ENCODE measurements around the gene KCNK1.

The KCNK1 gene

GRCh38 chr1:233659495-233659894, 45.6 kb downstream of the KCNK1 start:
- no peak for DNase-seq (ENCODE audit: low spot score)
- in situ Hi-C loops (cut with MboI; ENCODE audit: low sequenced_read_pairs, unreplicated experiment), result no loop called here
- TF ChIP-seq, protein P1, sequence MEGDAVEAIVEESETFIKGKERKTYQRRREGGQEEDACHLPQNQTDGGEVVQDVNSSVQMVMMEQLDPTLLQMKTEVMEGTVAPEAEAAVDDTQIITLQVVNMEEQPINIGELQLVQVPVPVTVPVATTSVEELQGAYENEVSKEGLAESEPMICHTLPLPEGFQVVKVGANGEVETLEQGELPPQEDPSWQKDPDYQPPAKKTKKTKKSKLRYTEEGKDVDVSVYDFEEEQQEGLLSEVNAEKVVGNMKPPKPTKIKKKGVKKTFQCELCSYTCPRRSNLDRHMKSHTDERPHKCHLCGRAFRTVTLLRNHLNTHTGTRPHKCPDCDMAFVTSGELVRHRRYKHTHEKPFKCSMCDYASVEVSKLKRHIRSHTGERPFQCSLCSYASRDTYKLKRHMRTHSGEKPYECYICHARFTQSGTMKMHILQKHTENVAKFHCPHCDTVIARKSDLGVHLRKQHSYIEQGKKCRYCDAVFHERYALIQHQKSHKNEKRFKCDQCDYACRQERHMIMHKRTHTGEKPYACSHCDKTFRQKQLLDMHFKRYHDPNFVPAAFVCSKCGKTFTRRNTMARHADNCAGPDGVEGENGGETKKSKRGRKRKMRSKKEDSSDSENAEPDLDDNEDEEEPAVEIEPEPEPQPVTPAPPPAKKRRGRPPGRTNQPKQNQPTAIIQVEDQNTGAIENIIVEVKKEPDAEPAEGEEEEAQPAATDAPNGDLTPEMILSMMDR (IDR thresholded peaks at IDR 0.05; ENCODE audit: borderline replicate concordance, control extremely low read depth, extremely low read depth, insufficient read depth, missing control alignments), result no peak

DNA sequence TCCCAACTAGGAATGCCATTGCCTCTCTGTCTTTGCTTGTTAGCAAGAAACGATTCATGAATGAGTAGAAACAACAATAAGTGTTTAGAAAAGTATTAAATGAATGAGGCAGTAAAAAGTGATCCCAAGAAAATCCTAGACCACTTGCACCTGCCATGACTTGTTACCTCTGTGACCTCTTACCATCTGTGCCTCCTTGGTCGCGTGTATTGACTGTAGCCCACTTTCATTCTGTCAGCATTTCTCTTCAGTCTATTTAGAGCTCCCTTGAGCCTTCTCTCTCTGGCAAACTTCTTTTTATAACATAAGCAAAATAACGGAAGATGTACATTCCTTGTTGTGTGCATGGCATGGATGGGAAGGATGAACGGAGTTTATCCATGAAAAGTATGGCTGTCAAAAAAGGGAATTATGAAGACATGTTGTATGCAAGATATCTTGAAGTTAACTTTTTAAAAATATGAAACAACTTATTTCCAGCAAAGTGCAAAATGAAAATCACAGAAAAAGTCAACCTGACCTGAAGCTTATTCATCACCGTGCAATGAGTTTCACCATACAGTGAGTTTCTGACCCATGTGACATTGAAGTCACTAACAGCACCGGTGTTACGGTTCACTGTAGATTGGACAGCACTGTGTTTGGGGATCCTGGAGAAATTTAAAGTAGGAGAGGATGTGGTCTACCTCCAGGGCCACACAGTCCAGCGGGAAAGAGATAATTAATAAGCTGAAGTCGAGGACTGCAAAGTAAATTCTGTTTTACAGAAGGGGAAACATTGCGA, 47.7 kb downstream of the KCNK1 start:
- DNase-seq (ENCODE audit: low spot score), result no peak
- TF ChIP-seq, protein P1 (IDR thresholded peaks at IDR 0.05; ENCODE audit: borderline replicate concordance, control extremely low read depth, extremely low read depth, insufficient read depth, missing control alignments), result no peak
- in situ Hi-C loops (cut with MboI; ENCODE audit: low sequenced_read_pairs, unreplicated experiment), result no loop called here

GRCh38 chr1:233662575-233663304, 48.8 kb downstream of the KCNK1 start:
- in situ Hi-C loops (cut with MboI; ENCODE audit: low sequenced_read_pairs, unreplicated experiment), result no loop called here
- TF ChIP-seq, protein P1 (IDR thresholded peaks at IDR 0.05; ENCODE audit: borderline replicate concordance, control extremely low read depth, extremely low read depth, insufficient read depth, missing control alignments), result no peak
- DNase-seq (ENCODE audit: low spot score), result no peak

DNA sequence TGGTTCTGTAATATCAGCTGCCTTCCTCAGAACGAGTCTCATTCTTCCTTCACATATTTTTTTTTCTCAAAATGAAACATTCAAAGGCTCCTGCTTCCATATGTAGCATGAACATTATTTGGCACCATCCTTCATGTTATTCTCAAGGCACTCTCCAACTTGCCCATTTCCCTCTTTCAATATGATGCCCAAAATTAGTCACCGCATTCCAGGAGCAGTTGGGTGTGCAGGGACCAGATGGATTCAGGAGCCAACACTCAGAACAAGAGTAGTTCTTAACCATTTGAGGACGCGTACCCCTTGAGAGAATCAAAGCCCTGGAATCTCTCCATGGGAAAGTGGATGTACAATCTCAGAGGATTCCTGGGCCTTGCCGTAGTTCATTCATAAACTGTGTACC, 50.3 kb downstream of the KCNK1 start:
- in situ Hi-C loops (cut with MboI; ENCODE audit: low sequenced_read_pairs, unreplicated experiment), result no loop called here
- no peak for DNase-seq (ENCODE audit: low spot score)
- TF ChIP-seq, protein P1 (IDR thresholded peaks at IDR 0.05; ENCODE audit: borderline replicate concordance, control extremely low read depth, extremely low read depth, insufficient read depth, missing control alignments), result no peak

DNA sequence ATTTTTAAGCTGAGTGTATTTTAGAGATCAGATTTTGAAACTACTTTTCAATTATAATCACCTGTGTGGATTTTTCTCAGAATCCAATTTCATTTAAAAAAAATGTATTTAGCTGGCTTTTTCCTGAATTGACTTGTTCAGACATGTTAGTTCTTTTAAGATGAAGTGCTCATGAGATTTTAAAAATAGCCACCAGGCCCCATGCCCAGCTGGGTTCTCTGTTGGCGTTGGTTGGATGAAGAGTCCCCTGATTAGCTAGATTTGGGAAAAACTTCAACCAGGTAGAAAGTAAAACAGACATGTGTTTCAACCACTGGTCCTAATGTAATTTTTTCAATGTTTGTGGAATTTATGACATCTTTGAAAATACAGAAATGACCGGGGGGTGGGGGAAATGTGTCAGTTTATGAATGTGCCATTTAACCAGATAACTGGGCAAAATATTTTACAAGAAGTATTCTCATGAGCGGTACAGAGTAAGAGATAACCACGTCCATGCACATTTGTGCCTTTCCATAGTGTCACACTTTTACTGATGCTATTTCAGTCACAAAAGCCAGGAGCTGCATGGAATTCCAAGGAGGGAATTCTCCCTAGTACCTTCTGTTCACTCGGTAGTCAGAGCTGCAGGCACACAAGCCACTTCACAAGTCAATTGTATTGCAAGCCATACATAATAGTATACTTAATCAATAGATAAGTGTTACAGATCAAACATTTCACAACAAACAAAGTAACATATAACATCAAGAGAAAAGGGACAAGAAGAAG, 51.1 kb downstream of the KCNK1 start:
- TF ChIP-seq, protein P1 (IDR thresholded peaks at IDR 0.05; ENCODE audit: borderline replicate concordance, control extremely low read depth, extremely low read depth, insufficient read depth, missing control alignments), result no peak
- DNase-seq (ENCODE audit: low spot score), result no peak
- in situ Hi-C loops (cut with MboI; ENCODE audit: low sequenced_read_pairs, unreplicated experiment), result no loop called here

GRCh38 chr1:233665575-233666270, 51.8 kb downstream of the KCNK1 start:
- in situ Hi-C loops (cut with MboI; ENCODE audit: low sequenced_read_pairs, unreplicated experiment), result no loop called here
- DNase-seq (ENCODE audit: low spot score), result no peak
- TF ChIP-seq, protein P1 (IDR thresholded peaks at IDR 0.05; ENCODE audit: borderline replicate concordance, control extremely low read depth, extremely low read depth, insufficient read depth, missing control alignments), result no peak

Measured in GM13976 (cell line).